ENCODE measurements around the gene GP1BB.

DNA sequence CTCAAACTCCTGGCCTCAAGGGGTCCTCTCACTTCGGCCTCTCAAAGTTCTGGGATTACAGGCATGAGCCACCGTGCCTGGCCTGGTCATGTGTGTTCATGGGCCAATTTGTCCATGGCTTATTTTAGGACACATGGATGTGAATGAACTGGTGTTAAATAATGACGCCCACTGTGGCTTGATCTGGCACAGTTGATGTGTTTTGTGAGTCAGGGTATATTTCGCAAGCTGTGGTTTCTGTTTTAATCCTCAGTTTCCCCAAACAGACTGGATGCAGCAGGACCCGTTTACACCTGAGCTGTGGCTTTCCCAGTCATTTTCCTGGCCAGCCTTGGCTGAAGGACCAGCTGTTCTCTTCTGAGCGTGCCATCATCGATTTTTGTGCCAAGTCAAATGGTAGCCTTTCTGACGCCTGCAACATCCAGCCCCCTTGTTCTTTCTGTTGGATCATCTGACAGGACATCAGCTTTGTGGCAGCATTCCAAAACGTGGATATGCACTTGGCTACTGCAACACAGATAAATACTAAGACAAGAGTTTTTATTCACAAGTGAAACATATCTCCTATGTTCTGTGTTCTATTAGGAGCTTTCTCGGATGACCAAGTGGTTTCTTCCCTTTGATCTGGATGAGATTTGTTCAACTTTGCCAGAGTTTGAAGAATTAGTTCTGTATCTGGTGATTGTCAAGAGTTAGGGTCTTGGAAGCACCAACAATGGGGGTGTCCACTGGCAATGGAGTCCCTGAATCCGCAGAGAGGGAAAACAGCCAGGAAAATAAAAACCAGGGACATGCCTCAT lies 49.0 kb upstream of the GP1BB start:
- no peak for TF ChIP-seq EZH2phosphoT487 (IDR thresholded peaks at IDR 0.05; ENCODE audit: low read depth)
- TF ChIP-seq, protein P1, sequence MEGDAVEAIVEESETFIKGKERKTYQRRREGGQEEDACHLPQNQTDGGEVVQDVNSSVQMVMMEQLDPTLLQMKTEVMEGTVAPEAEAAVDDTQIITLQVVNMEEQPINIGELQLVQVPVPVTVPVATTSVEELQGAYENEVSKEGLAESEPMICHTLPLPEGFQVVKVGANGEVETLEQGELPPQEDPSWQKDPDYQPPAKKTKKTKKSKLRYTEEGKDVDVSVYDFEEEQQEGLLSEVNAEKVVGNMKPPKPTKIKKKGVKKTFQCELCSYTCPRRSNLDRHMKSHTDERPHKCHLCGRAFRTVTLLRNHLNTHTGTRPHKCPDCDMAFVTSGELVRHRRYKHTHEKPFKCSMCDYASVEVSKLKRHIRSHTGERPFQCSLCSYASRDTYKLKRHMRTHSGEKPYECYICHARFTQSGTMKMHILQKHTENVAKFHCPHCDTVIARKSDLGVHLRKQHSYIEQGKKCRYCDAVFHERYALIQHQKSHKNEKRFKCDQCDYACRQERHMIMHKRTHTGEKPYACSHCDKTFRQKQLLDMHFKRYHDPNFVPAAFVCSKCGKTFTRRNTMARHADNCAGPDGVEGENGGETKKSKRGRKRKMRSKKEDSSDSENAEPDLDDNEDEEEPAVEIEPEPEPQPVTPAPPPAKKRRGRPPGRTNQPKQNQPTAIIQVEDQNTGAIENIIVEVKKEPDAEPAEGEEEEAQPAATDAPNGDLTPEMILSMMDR (IDR thresholded peaks at IDR 0.05; ENCODE audit: low read depth, low read length): no peak

Data from OCI-LY3 (cell line).